ENCODE results near the gene ARHGAP6. TPM values are rescaled to one million over a fixed set of nuclear protein-coding genes. Genes with fewer than 3 reads are reported as not detected.

The ARHGAP6 gene
- total RNA-seq, 4 donors from 2014 or later, result 0.64 to 9.5 (median 2.3) TPM

DNA sequence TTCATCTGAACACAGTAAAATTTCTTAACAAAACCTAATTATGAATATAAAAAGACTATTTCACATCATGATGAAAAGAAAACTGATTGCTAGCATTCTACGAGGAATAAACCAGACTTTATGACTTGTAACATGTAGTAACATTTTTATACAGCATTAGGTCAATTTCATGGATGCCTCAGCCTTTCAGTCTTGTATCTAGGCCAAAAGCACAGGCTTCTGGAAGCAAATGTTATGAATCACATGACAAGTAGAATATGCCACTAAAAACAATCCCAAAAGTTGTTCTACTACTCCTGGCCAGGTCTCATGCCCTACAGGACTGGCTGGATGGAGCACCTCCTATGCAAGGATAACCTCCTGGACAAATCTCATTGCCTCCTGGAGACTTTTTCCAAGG is 101.2 kb downstream of the ARHGAP6 start:
- Histone ChIP-seq H3K9me3 (no peaks in the 10 kb centered on the region), H3K27ac (no peak overlapping the region), H3K36me3 (no peaks in the 10 kb centered on the region), H3K27me3 (no peaks in the 10 kb centered on the region), H3K4me1 (no peaks in the 10 kb centered on the region), H3K4me3 (no peak overlapping the region)
- intact Hi-C loops (cut with DNase I), result no loop called here
- DNase-seq, result no peak
- WGBS, 2 donors, result 50 to 52% methylated on average over 1 of the region's 1 CpG
- TF ChIP-seq CTCF (IDR thresholded peaks at IDR 0.05) (no peak), POLR2A (IDR thresholded peaks at IDR 0.05) (no peak)

DNA sequence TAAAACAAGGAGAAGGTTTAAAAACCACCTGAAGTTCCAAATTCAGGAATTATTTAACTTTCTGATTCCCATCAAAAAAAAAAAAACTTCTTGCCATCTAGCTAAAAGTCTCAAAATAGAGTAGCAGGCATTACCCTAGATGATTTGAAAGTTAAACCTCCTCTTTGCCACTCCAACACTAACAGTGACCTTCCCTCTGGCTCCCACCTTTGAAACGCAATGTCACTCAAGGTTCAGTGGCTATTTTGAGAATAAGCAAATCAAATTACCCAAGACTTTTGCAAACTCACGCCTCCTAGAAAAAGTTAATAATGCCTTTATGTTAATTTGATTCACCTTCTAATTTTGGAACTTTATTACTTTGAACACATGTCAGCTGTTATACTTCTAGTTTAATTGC is 103.2 kb downstream of the ARHGAP6 start:
- WGBS, 2 donors, result 61 to 96% methylated on average over 2 of the region's 2 CpGs
- Histone ChIP-seq H3K4me1 (no peaks in the 10 kb centered on the region), H3K27me3 (no peaks in the 10 kb centered on the region), H3K36me3 (no peaks in the 10 kb centered on the region), H3K27ac (no peak overlapping the region), H3K9me3 (no peaks in the 10 kb centered on the region), H3K4me3 (no peak overlapping the region)
- TF ChIP-seq CTCF (IDR thresholded peaks at IDR 0.05), result no peak
- TF ChIP-seq POLR2A (IDR thresholded peaks at IDR 0.05), result no peak
- DNase-seq, result no peak
- intact Hi-C loops (cut with DNase I), result no loop called here

- intact Hi-C loops (cut with DNase I), result no loop called here
- Histone ChIP-seq H3K9me3 (no peaks in the 10 kb centered on the region), H3K4me1 (no peaks in the 10 kb centered on the region), H3K36me3 (no peaks in the 10 kb centered on the region), H3K27ac (no peak overlapping the region), H3K4me3 (no peak overlapping the region), H3K27me3 (no peaks in the 10 kb centered on the region)
- no peak for DNase-seq
- WGBS, 2 donors, result 90 to 100% methylated on average over 4 of the region's 4 CpGs
- TF ChIP-seq POLR2A (IDR thresholded peaks at IDR 0.05) (no peak), CTCF (IDR thresholded peaks at IDR 0.05) (peak in 4 of 6 experiments; percentile 15 to 42 (median 22))
Observed at GRCh38 chrX:11558972-11559371, 106.7 kb downstream of the ARHGAP6 start.

GRCh38 chrX:11557120-11557519 is 108.6 kb downstream of the ARHGAP6 start:
- Histone ChIP-seq H3K27me3 (no peaks in the 10 kb centered on the region), H3K4me3 (no peak overlapping the region), H3K27ac (no peak overlapping the region), H3K9me3 (no peaks in the 10 kb centered on the region), H3K36me3 (no peaks in the 10 kb centered on the region), H3K4me1 (no peaks in the 10 kb centered on the region)
- intact Hi-C loops (cut with DNase I), result no loop called here
- 0 to 5% methylated on average over 2 of the region's 2 CpGs for WGBS, 2 donors
- no peak for TF ChIP-seq CTCF (IDR thresholded peaks at IDR 0.05)
- TF ChIP-seq POLR2A (IDR thresholded peaks at IDR 0.05), result no peak
- no peak for DNase-seq

DNA sequence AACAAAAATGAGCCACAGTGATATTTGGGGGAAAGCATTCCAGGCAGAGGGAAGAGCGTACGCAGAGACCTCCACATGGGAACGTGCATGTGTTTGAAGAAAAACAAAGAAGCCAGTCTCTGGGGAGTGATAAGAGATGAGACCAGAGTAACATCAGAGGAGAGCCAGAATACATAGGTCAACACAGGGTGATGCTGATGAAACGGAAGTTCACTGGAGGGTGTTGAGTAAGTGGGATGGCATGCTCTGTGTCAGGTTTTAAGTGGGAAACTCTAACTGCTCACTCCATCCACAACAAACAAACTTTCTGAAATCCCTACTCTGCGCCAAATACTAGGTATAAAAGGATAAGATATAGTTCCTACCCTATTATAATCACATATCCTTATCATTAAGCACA is 110.0 kb downstream of the ARHGAP6 start:
- DNase-seq, result no peak
- no peaks in the 10 kb centered on the region for H3K27me3 ChIP-seq
- H3K9me3 ChIP-seq, result no peaks in the 10 kb centered on the region
- intact Hi-C loops (cut with DNase I), result no loop called here
- H3K27ac ChIP-seq, result no peak overlapping the region
- H3K36me3 ChIP-seq, result no peaks in the 10 kb centered on the region
- TF ChIP-seq POLR2A (IDR thresholded peaks at IDR 0.05), result no peak
- WGBS, 2 donors, result 73 to 86% methylated on average over 5 of the region's 5 CpGs
- no peak overlapping the region for H3K4me3 ChIP-seq
- H3K4me1 ChIP-seq, result no peaks in the 10 kb centered on the region

DNA sequence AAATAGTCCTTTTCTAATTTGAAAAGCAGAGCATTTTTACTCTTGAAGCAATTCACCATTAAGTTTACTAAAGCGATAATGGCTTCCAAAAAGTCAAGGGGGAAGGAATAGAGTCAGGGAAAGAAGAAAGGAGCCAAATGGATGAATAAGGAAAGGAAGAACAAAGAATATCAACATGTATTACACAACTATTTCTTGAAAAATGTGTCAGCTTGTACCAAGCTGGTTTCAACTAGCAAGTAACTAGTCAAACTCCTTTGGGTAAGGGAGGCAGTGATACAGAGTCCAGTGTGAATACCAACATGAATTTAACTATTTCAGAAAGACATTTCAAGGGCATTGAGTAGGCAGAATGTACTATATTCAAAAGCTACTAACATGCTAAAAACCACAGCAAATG is 112.1 kb downstream of the ARHGAP6 start:
- intact Hi-C loops (cut with DNase I), result no loop called here
- Histone ChIP-seq H3K27me3 (no peaks in the 10 kb centered on the region), H3K27ac (peak overlapping the region in 1 of 4 donors; percentile 17), H3K4me1 (no peaks in the 10 kb centered on the region), H3K36me3 (no peaks in the 10 kb centered on the region), H3K9me3 (no peaks in the 10 kb centered on the region), H3K4me3 (no peak overlapping the region)
- 20 to 82% methylated on average over 1 of the region's 1 CpG for WGBS, 2 donors
- no peak for DNase-seq
- no peak for TF ChIP-seq POLR2A (IDR thresholded peaks at IDR 0.05)
- no peak for TF ChIP-seq CTCF (IDR thresholded peaks at IDR 0.05)
